ENCODE data around the gene SYNPO2.

SYNPO2 gene

GRCh38 chr4:119031218-119031617 is 142.6 kb downstream of the SYNPO2 start:
- Histone ChIP-seq H3K9ac (ENCODE audit: low read length) (peak overlapping the region; percentile 5), H3K4me3 (ENCODE audit: low read length) (peak overlapping the region; percentile 73), H3K36me3 (ENCODE audit: control insufficient read depth, insufficient read depth, low read length) (peaks cover 15% of the 10 kb centered on the region), H3K27me3 (ENCODE audit: control insufficient read depth, insufficient read depth, low read length) (no peaks in the 10 kb centered on the region), H3K4me1 (ENCODE audit: control insufficient read depth, insufficient read depth, low read length) (peaks cover 20% of the 10 kb centered on the region), H3K27ac (ENCODE audit: low read depth, low read length) (peak overlapping the region; percentile 84)

- Histone ChIP-seq H3K4me1 (ENCODE audit: control insufficient read depth, insufficient read depth, low read length) (peaks cover 24% of the 10 kb centered on the region), H3K9ac (ENCODE audit: low read length) (no peak overlapping the region), H3K4me3 (ENCODE audit: low read length) (peak overlapping the region; percentile 51), H3K36me3 (ENCODE audit: control insufficient read depth, insufficient read depth, low read length) (peaks cover 15% of the 10 kb centered on the region), H3K27ac (ENCODE audit: low read depth, low read length) (peak overlapping the region; percentile 71), H3K27me3 (ENCODE audit: control insufficient read depth, insufficient read depth, low read length) (no peaks in the 10 kb centered on the region)
These were observed 144.4 kb downstream of the SYNPO2 start for GRCh38 chr4:119032921-119033685.

GRCh38 chr4:119034276-119035008 is 145.8 kb downstream of the SYNPO2 start:
- Histone ChIP-seq H3K9ac (ENCODE audit: low read length) (no peak overlapping the region), H3K36me3 (ENCODE audit: control insufficient read depth, insufficient read depth, low read length) (peaks cover 15% of the 10 kb centered on the region), H3K27me3 (ENCODE audit: control insufficient read depth, insufficient read depth, low read length) (no peaks in the 10 kb centered on the region), H3K27ac (ENCODE audit: low read depth, low read length) (peak overlapping the region; percentile 71), H3K4me3 (ENCODE audit: low read length) (peak overlapping the region; percentile 6), H3K4me1 (ENCODE audit: control insufficient read depth, insufficient read depth, low read length) (peaks cover 28% of the 10 kb centered on the region)

GRCh38 chr4:119035951-119036737 is 147.5 kb downstream of the SYNPO2 start:
- Histone ChIP-seq H3K4me1 (ENCODE audit: control insufficient read depth, insufficient read depth, low read length) (peaks cover 36% of the 10 kb centered on the region), H3K4me3 (ENCODE audit: low read length) (no peak overlapping the region), H3K36me3 (ENCODE audit: control insufficient read depth, insufficient read depth, low read length) (peaks cover 8% of the 10 kb centered on the region), H3K27ac (ENCODE audit: low read depth, low read length) (peak overlapping the region; percentile 71), H3K27me3 (ENCODE audit: control insufficient read depth, insufficient read depth, low read length) (no peaks in the 10 kb centered on the region), H3K9ac (ENCODE audit: low read length) (no peak overlapping the region)

GRCh38 chr4:119037709-119038108 is 149.1 kb downstream of the SYNPO2 start:
- Histone ChIP-seq H3K36me3 (ENCODE audit: control insufficient read depth, insufficient read depth, low read length) (no peaks in the 10 kb centered on the region), H3K9ac (ENCODE audit: low read length) (no peak overlapping the region), H3K27ac (ENCODE audit: low read depth, low read length) (peak overlapping the region; percentile 66), H3K27me3 (ENCODE audit: control insufficient read depth, insufficient read depth, low read length) (no peaks in the 10 kb centered on the region), H3K4me3 (ENCODE audit: low read length) (no peak overlapping the region), H3K4me1 (ENCODE audit: control insufficient read depth, insufficient read depth, low read length) (peaks cover 34% of the 10 kb centered on the region)

- Histone ChIP-seq H3K9ac (ENCODE audit: low read length) (no peak overlapping the region), H3K27me3 (ENCODE audit: control insufficient read depth, insufficient read depth, low read length) (no peaks in the 10 kb centered on the region), H3K4me3 (ENCODE audit: low read length) (no peak overlapping the region), H3K27ac (ENCODE audit: low read depth, low read length) (peak overlapping the region; percentile 66), H3K36me3 (ENCODE audit: control insufficient read depth, insufficient read depth, low read length) (no peaks in the 10 kb centered on the region), H3K4me1 (ENCODE audit: control insufficient read depth, insufficient read depth, low read length) (peaks cover 30% of the 10 kb centered on the region)
These were observed 149.6 kb downstream of the SYNPO2 start for GRCh38 chr4:119038116-119038841.

- Histone ChIP-seq H3K27ac (ENCODE audit: low read depth, low read length) (peak overlapping the region; percentile 55), H3K4me3 (ENCODE audit: low read length) (no peak overlapping the region), H3K27me3 (ENCODE audit: control insufficient read depth, insufficient read depth, low read length) (no peaks in the 10 kb centered on the region), H3K36me3 (ENCODE audit: control insufficient read depth, insufficient read depth, low read length) (no peaks in the 10 kb centered on the region), H3K4me1 (ENCODE audit: control insufficient read depth, insufficient read depth, low read length) (peaks cover 30% of the 10 kb centered on the region), H3K9ac (ENCODE audit: low read length) (no peak overlapping the region)
These were observed 150.5 kb downstream of the SYNPO2 start for GRCh38 chr4:119039160-119039559.

GRCh38 chr4:119039779-119040178 is 151.1 kb downstream of the SYNPO2 start:
- Histone ChIP-seq H3K4me3 (ENCODE audit: low read length) (no peak overlapping the region), H3K4me1 (ENCODE audit: control insufficient read depth, insufficient read depth, low read length) (peaks cover 30% of the 10 kb centered on the region), H3K36me3 (ENCODE audit: control insufficient read depth, insufficient read depth, low read length) (no peaks in the 10 kb centered on the region), H3K27ac (ENCODE audit: low read depth, low read length) (peak overlapping the region; percentile 62), H3K27me3 (ENCODE audit: control insufficient read depth, insufficient read depth, low read length) (no peaks in the 10 kb centered on the region), H3K9ac (ENCODE audit: low read length) (no peak overlapping the region)

- no peaks in the 10 kb centered on the region for H3K36me3 ChIP-seq (ENCODE audit: control insufficient read depth, insufficient read depth, low read length)
- no peak overlapping the region for H3K4me3 ChIP-seq (ENCODE audit: low read length)
- peak overlapping the region; percentile 62 for H3K27ac ChIP-seq (ENCODE audit: low read depth, low read length)
- peaks cover 27% of the 10 kb centered on the region for H3K4me1 ChIP-seq (ENCODE audit: control insufficient read depth, insufficient read depth, low read length)
- H3K9ac ChIP-seq (ENCODE audit: low read length) = no peak overlapping the region
- H3K27me3 ChIP-seq (ENCODE audit: control insufficient read depth, insufficient read depth, low read length) = no peaks in the 10 kb centered on the region
These were observed 151.6 kb downstream of the SYNPO2 start for GRCh38 chr4:119040261-119040660.

- H3K27ac ChIP-seq (ENCODE audit: low read depth, low read length) = peak overlapping the region; percentile 62
- H3K4me3 ChIP-seq (ENCODE audit: low read length) = no peak overlapping the region
- no peak overlapping the region for H3K9ac ChIP-seq (ENCODE audit: low read length)
- H3K4me1 ChIP-seq (ENCODE audit: control insufficient read depth, insufficient read depth, low read length) = peaks cover 27% of the 10 kb centered on the region
- H3K27me3 ChIP-seq (ENCODE audit: control insufficient read depth, insufficient read depth, low read length) = no peaks in the 10 kb centered on the region
- no peaks in the 10 kb centered on the region for H3K36me3 ChIP-seq (ENCODE audit: control insufficient read depth, insufficient read depth, low read length)
These were observed 152.1 kb downstream of the SYNPO2 start for GRCh38 chr4:119040694-119041185.

GRCh38 chr4:119041396-119041795 is 152.7 kb downstream of the SYNPO2 start:
- Histone ChIP-seq H3K27ac (ENCODE audit: low read depth, low read length) (no peak overlapping the region), H3K27me3 (ENCODE audit: control insufficient read depth, insufficient read depth, low read length) (no peaks in the 10 kb centered on the region), H3K9ac (ENCODE audit: low read length) (no peak overlapping the region), H3K36me3 (ENCODE audit: control insufficient read depth, insufficient read depth, low read length) (no peaks in the 10 kb centered on the region), H3K4me3 (ENCODE audit: low read length) (no peak overlapping the region), H3K4me1 (ENCODE audit: control insufficient read depth, insufficient read depth, low read length) (peaks cover 31% of the 10 kb centered on the region)
